ENCODE results near the gene DENND10.

DNA sequence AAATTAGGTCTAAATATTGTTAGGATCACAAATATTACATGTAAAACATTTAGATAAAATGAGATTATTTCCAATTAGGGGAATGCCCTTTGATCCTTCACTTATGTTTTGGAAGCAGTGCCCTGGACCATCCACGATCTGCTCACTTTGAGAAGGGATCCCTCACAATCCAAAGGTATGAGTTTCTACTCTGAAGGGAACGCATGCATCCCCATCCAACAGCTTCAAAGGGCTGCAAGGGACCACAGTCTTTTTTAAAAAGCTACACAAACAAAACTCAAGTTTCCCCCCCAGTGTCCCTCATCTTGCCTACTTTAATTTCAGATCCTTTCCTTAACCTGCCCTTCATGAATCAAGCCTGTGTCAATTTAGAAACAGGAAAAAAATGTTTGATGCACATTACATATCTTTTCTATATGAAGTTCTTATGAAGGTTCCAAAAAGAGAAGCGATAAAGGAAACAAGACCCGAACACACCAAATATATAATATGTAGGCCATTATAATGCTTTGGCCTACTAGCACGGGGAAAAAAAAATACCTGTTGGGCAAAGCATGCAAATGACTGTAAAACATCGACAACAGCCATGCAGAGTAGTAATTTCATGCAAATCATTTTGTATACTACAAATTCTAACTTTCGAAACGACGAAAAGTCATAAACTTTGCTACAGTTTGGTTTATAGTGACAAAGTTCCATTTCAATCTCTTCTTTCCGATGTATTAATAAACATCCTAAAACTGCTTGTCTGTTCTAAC lies 25.3 kb upstream of the DENND10 start:
- TF ChIP-seq POLR2AphosphoS5 (IDR thresholded peaks at IDR 0.05; ENCODE audit: insufficient read depth in 1 of 2, low read depth in 1 of 2) (no peak), POLR2A (IDR thresholded peaks at IDR 0.05) (no peak)
- TF ChIP-seq, protein P1, sequence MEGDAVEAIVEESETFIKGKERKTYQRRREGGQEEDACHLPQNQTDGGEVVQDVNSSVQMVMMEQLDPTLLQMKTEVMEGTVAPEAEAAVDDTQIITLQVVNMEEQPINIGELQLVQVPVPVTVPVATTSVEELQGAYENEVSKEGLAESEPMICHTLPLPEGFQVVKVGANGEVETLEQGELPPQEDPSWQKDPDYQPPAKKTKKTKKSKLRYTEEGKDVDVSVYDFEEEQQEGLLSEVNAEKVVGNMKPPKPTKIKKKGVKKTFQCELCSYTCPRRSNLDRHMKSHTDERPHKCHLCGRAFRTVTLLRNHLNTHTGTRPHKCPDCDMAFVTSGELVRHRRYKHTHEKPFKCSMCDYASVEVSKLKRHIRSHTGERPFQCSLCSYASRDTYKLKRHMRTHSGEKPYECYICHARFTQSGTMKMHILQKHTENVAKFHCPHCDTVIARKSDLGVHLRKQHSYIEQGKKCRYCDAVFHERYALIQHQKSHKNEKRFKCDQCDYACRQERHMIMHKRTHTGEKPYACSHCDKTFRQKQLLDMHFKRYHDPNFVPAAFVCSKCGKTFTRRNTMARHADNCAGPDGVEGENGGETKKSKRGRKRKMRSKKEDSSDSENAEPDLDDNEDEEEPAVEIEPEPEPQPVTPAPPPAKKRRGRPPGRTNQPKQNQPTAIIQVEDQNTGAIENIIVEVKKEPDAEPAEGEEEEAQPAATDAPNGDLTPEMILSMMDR (IDR thresholded peaks at IDR 0.05): no peak
